ENCODE data around the gene ASF1A. TPM values are rescaled to one million over a fixed set of nuclear protein-coding genes. Genes with fewer than 3 reads are reported as not detected.

The ASF1A gene
- total and polyA plus RNA-seq, 7 experiments from 2014 or later = 16.5 to 63.9 (median 48.5) TPM

- no peaks in the 10 kb centered on the region for H3K9me3 ChIP-seq (ENCODE audit: control insufficient read depth in 2 of 3, low read length in 3 of 3)
- peaks cover 0 to 10% (median 0%) of the 10 kb centered on the region in 3 experiments for H3K36me3 ChIP-seq (ENCODE audit: control insufficient read depth in 2 of 3, insufficient read depth in 3 of 3, low read length in 3 of 3)
- Mint-ChIP-seq H3K27me3 (no peaks in the 10 kb centered on the region), H3K36me3 (peaks cover 0 to 39% (median 34%) of the 10 kb centered on the region in 5 donors), H3K4me1 (peaks cover 22 to 47% (median 41%) of the 10 kb centered on the region in 7 donors), H3K9me3 (peaks cover 0 to 9% (median 4%) of the 10 kb centered on the region in 11 donors), H3K4me3 (peak within 1 kb of the TSS; percentile 86 to 96 (median 91)), H3K27ac (peak within 1 kb of the TSS; percentile 86 to 95 (median 93))
- ChIA-PET CTCF (interaction anchor here (0.6 to 1.0 kb wide), 2 partner anchors 19 to 370 kb away, joined by 3 read pairs; no protein-coding TSS in a partner anchor), POLR2A (interaction anchor here (0.6 to 3.3 kb wide), 10 partner anchors 40 to 414 kb away, joined by 3 to 55 read pairs (median 3); partner anchors contain the start of genes ASF1A and FAM184A)
- intact Hi-C loops (cut with micrococcal nuclease) = loop anchor here (1.0 to 10.0 kb wide), 13 partner anchors 40 to 1450 kb away; partner anchors contain the start of genes ASF1A (in 2 of the 2), CEP85L (in 2 of the 2), FAM184A (in 2 of the 2) and MAN1A1 (in 2 of the 2)
- peak; percentile 92 for ATAC-seq
- no peaks in the 10 kb centered on the region for H3K27me3 ChIP-seq (ENCODE audit: control insufficient read depth in 2 of 2, insufficient read depth in 2 of 2, low read length in 2 of 2)
- peaks cover 4 to 8% of the 10 kb centered on the region in 2 donors for H3K4me1 ChIP-seq (ENCODE audit: control insufficient read depth in 2 of 2, insufficient read depth in 2 of 2, low read length in 2 of 2)
- DNase-seq = peak; percentile 77 to 93 (median 86)
- H3K4me3 ChIP-seq (ENCODE audit: low read length) = peak within 1 kb of the TSS; percentile 98
- peak within 1 kb of the TSS; percentile 95 for H3K27ac ChIP-seq (ENCODE audit: low read depth, low read length)
Measured at GRCh38 chr6:118934461-118935330, 40.7 kb downstream of the ASF1A start, which contains the start of gene MCM9. Gene MCM9 (minus strand): TSS chr6:118935159. CDS start chr6:118931723, 3,436 bp downstream.

- Histone ChIP-seq H3K4me1 (ENCODE audit: control insufficient read depth in 2 of 2, insufficient read depth in 2 of 2, low read length in 2 of 2) (peaks cover 4 to 8% of the 10 kb centered on the region in 2 donors), H3K9me3 (ENCODE audit: control insufficient read depth in 2 of 3, low read length in 3 of 3) (no peaks in the 10 kb centered on the region), H3K36me3 (ENCODE audit: control insufficient read depth in 2 of 3, insufficient read depth in 3 of 3, low read length in 3 of 3) (peaks cover 0 to 10% (median 0%) of the 10 kb centered on the region in 3 experiments), H3K27ac (ENCODE audit: low read depth, low read length) (peak overlapping the region; percentile 95), H3K4me3 (ENCODE audit: low read length) (peak overlapping the region; percentile 98), H3K27me3 (ENCODE audit: control insufficient read depth in 2 of 2, insufficient read depth in 2 of 2, low read length in 2 of 2) (no peaks in the 10 kb centered on the region)
- ChIA-PET POLR2A (interaction anchor here (0.7 to 3.3 kb wide), 7 partner anchors 41 to 375 kb away, joined by 3 to 55 read pairs (median 3); partner anchors contain the start of genes ASF1A and FAM184A), CTCF (interaction anchor here (1.0 kb wide), 1 partner anchor 370 kb away, joined by 3 read pairs; no protein-coding TSS in a partner anchor)
- no peaks in the 10 kb centered on the region for H3K27me3 Mint-ChIP-seq
- H3K9me3 Mint-ChIP-seq = peaks cover 0 to 10% (median 4%) of the 10 kb centered on the region in 11 donors
- peak overlapping the region; percentile 86 to 96 (median 91) for H3K4me3 Mint-ChIP-seq
- peak overlapping the region; percentile 74 to 95 (median 93) for H3K27ac Mint-ChIP-seq
- intact Hi-C loops (cut with micrococcal nuclease) = loop anchor here (1.0 to 10.0 kb wide), 12 partner anchors 41 to 1450 kb away; partner anchors contain the start of genes CEP85L (in 2 of the 2), MAN1A1 (in 2 of the 2), ASF1A (in 1 of the 2) and DCBLD1 (in 1 of the 2)
- DNase-seq (no peak), ATAC-seq (no peak)
- H3K36me3 Mint-ChIP-seq = peaks cover 0 to 39% (median 36%) of the 10 kb centered on the region in 5 donors
- H3K4me1 Mint-ChIP-seq = peaks cover 22 to 47% (median 41%) of the 10 kb centered on the region in 7 donors
Measured at GRCh38 chr6:118935331-118935668, 41.3 kb downstream of the ASF1A start.

GRCh38 chr6:118935978-118936703 is 42.2 kb downstream of the ASF1A start:
- peak overlapping the region in 9 of 10 donors; percentile 41 to 96 (median 91) for H3K4me3 Mint-ChIP-seq
- intact Hi-C loops (cut with micrococcal nuclease) = loop anchor here (1.0 to 10.0 kb wide), 12 partner anchors 42 to 1451 kb away; partner anchors contain the start of genes CEP85L (in 2 of the 2), MAN1A1 (in 2 of the 2), ASF1A (in 1 of the 2) and DCBLD1 (in 1 of the 2)

GRCh38 chr6:118939683-118940082 is 45.7 kb downstream of the ASF1A start:
- Mint-ChIP-seq H3K27me3 (peaks cover 0 to 8% (median 0%) of the 10 kb centered on the region in 5 donors), H3K4me3 (no peak overlapping the region), H3K27ac (no peak overlapping the region), H3K9me3 (peaks cover 11 to 35% (median 23%) of the 10 kb centered on the region in 11 donors), H3K36me3 (peaks cover 0 to 45% (median 31%) of the 10 kb centered on the region in 5 donors), H3K4me1 (peaks cover 9 to 23% (median 18%) of the 10 kb centered on the region in 7 donors)
- DNase-seq (no peak), ATAC-seq (no peak)
- Histone ChIP-seq H3K27ac (ENCODE audit: low read depth, low read length) (no peak overlapping the region), H3K4me3 (ENCODE audit: low read length) (no peak overlapping the region), H3K9me3 (ENCODE audit: control insufficient read depth in 2 of 3, low read length in 3 of 3) (peaks cover 0 to 2% (median 0%) of the 10 kb centered on the region in 3 experiments), H3K27me3 (ENCODE audit: control insufficient read depth in 2 of 2, insufficient read depth in 2 of 2, low read length in 2 of 2) (no peaks in the 10 kb centered on the region), H3K4me1 (ENCODE audit: control insufficient read depth in 2 of 2, insufficient read depth in 2 of 2, low read length in 2 of 2) (no peaks in the 10 kb centered on the region), H3K36me3 (ENCODE audit: control insufficient read depth in 2 of 3, insufficient read depth in 3 of 3, low read length in 3 of 3) (peaks cover 0 to under 1% (median 0%) of the 10 kb centered on the region in 3 experiments)
- ChIA-PET CTCF (no interaction called here), POLR2A (no interaction called here)
- intact Hi-C loops (cut with micrococcal nuclease) = loop anchor here (10.0 kb wide), 4 partner anchors 375 to 1455 kb away; partner anchors contain the start of genes DCBLD1 (in 1 of the 2), MAN1A1 (in 1 of the 2) and NUS1 (in 1 of the 2)

More at GRCh38 chr6:118935978-118936703, 42.2 kb downstream of the ASF1A start:
- Histone ChIP-seq H3K4me3 (ENCODE audit: low read length) (no peak overlapping the region), H3K4me1 (ENCODE audit: control insufficient read depth in 2 of 2, insufficient read depth in 2 of 2, low read length in 2 of 2) (peaks cover 4 to 8% of the 10 kb centered on the region in 2 donors), H3K27me3 (ENCODE audit: control insufficient read depth in 2 of 2, insufficient read depth in 2 of 2, low read length in 2 of 2) (no peaks in the 10 kb centered on the region), H3K27ac (ENCODE audit: low read depth, low read length) (no peak overlapping the region), H3K9me3 (ENCODE audit: control insufficient read depth in 2 of 3, low read length in 3 of 3) (no peaks in the 10 kb centered on the region), H3K36me3 (ENCODE audit: control insufficient read depth in 2 of 3, insufficient read depth in 3 of 3, low read length in 3 of 3) (peaks cover 0 to 3% (median 0%) of the 10 kb centered on the region in 3 experiments)
- Mint-ChIP-seq H3K9me3 (peaks cover 0 to 12% (median 4%) of the 10 kb centered on the region in 11 donors), H3K27ac (peak overlapping the region in 6 of 9 donors; percentile 14 to 95 (median 90)), H3K36me3 (peaks cover 0 to 36% (median 28%) of the 10 kb centered on the region in 5 donors), H3K27me3 (no peaks in the 10 kb centered on the region), H3K4me1 (peaks cover 22 to 47% (median 41%) of the 10 kb centered on the region in 7 donors)
- POLR2A ChIA-PET = interaction anchor here (0.7 to 3.3 kb wide), 3 partner anchors 42 to 138 kb away, joined by 3 to 55 read pairs (median 3); partner anchors contain the start of gene ASF1A
- ATAC-seq (no peak), DNase-seq (no peak)
- CTCF ChIA-PET = no interaction called here

GRCh38 chr6:118940770-118941169 is 46.8 kb downstream of the ASF1A start:
- H3K4me3 Mint-ChIP-seq = no peak overlapping the region
- POLR2A ChIA-PET = no interaction called here

More at GRCh38 chr6:118940770-118941169, 46.8 kb downstream of the ASF1A start:
- Mint-ChIP-seq H3K27me3 (peaks cover 0 to 11% (median 0%) of the 10 kb centered on the region in 5 donors), H3K9me3 (peaks cover 12 to 45% (median 33%) of the 10 kb centered on the region in 11 donors), H3K36me3 (peaks cover 0 to 50% (median 37%) of the 10 kb centered on the region in 5 donors), H3K4me1 (peaks cover 3 to 15% (median 11%) of the 10 kb centered on the region in 7 donors), H3K27ac (no peak overlapping the region)
- ATAC-seq = no peak
- DNase-seq = no peak
- CTCF ChIA-PET = no interaction called here
- no peaks in the 10 kb centered on the region for H3K4me1 ChIP-seq (ENCODE audit: control insufficient read depth in 2 of 2, insufficient read depth in 2 of 2, low read length in 2 of 2)
- no peak overlapping the region for H3K27ac ChIP-seq (ENCODE audit: low read depth, low read length)
- H3K9me3 ChIP-seq (ENCODE audit: control insufficient read depth in 2 of 3, low read length in 3 of 3) = peaks cover 0 to 8% (median 2%) of the 10 kb centered on the region in 3 experiments
- no peaks in the 10 kb centered on the region for H3K27me3 ChIP-seq (ENCODE audit: control insufficient read depth in 2 of 2, insufficient read depth in 2 of 2, low read length in 2 of 2)
- no peaks in the 10 kb centered on the region for H3K36me3 ChIP-seq (ENCODE audit: control insufficient read depth in 2 of 3, insufficient read depth in 3 of 3, low read length in 3 of 3)
- intact Hi-C loops (cut with micrococcal nuclease) = no loop called here
- no peak overlapping the region for H3K4me3 ChIP-seq (ENCODE audit: low read length)

All from naive thymus-derived CD4-positive, alpha-beta T cell (primary cell).